ENCODE measurements around the gene CELF2.

DNA sequence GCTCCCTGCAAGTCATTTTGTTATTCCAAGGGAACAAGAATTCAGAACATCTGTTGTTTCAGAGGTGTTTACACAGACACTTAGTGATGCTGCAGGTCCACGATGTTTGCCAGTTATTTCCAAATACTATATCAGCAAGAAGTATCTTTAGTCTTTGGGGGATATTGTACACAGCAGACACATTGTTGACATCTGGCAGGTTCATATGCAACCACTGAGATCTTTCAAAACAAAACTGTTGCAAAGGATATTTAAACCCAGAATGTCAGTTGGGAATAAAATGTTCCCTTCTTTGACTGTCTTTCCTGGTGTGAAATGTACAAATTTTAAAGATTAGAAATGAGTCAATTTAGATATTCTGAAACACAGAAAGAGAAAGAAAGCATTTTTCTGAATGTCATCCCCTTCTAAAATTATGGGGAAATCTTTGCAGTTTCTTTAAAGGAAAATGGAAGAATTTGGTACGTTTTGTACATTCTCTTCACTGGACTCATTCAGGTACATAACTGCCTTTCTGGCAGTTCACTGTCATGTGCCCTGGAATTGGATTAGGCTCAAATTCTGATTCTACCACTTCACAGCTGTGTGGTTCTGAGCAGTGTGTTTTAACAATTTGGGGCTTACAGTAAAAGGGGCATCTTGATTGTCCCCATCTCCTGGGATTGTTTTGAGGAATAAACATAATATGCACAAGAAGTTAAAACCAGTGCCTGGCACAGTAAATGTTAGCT, 40.3 kb upstream of the CELF2 start:
- TF ChIP-seq RCOR1 (IDR thresholded peaks at IDR 0.05; ENCODE audit: insufficient replicate concordance, low read length) (no peak), POLR2A (IDR thresholded peaks at IDR 0.05; ENCODE audit: low read depth, low read length) (no peak), BHLHE40 (IDR thresholded peaks at IDR 0.05; ENCODE audit: low read depth, low read length) (no peak), RAD21 (IDR thresholded peaks at IDR 0.05; ENCODE audit: low read length) (no peak), MAFK (IDR thresholded peaks at IDR 0.05; ENCODE audit: low read depth, low read length) (no peak), MAZ (IDR thresholded peaks at IDR 0.05; ENCODE audit: borderline replicate concordance, low read depth, low read length) (no peak), FOS (IDR thresholded peaks at IDR 0.05; ENCODE audit: low read depth, low read length) (no peak), SMC3 (IDR thresholded peaks at IDR 0.05; ENCODE audit: low read depth, low read length) (no peak)
- TF ChIP-seq, protein P1, sequence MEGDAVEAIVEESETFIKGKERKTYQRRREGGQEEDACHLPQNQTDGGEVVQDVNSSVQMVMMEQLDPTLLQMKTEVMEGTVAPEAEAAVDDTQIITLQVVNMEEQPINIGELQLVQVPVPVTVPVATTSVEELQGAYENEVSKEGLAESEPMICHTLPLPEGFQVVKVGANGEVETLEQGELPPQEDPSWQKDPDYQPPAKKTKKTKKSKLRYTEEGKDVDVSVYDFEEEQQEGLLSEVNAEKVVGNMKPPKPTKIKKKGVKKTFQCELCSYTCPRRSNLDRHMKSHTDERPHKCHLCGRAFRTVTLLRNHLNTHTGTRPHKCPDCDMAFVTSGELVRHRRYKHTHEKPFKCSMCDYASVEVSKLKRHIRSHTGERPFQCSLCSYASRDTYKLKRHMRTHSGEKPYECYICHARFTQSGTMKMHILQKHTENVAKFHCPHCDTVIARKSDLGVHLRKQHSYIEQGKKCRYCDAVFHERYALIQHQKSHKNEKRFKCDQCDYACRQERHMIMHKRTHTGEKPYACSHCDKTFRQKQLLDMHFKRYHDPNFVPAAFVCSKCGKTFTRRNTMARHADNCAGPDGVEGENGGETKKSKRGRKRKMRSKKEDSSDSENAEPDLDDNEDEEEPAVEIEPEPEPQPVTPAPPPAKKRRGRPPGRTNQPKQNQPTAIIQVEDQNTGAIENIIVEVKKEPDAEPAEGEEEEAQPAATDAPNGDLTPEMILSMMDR (conservative IDR thresholded peaks at IDR 0.05; ENCODE audit: low read depth, low read length): no peak
- TF ChIP-seq, protein P2, sequence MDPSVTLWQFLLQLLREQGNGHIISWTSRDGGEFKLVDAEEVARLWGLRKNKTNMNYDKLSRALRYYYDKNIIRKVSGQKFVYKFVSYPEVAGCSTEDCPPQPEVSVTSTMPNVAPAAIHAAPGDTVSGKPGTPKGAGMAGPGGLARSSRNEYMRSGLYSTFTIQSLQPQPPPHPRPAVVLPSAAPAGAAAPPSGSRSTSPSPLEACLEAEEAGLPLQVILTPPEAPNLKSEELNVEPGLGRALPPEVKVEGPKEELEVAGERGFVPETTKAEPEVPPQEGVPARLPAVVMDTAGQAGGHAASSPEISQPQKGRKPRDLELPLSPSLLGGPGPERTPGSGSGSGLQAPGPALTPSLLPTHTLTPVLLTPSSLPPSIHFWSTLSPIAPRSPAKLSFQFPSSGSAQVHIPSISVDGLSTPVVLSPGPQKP (IDR thresholded peaks at IDR 0.05; ENCODE audit: borderline replicate concordance, low read depth, low read length): no peak
